ENCODE results near the gene HECTD2.
"Not testable (repeated sequence)": the region's sequence is repeated elsewhere in the genome, so short reads cannot be mapped to it uniquely, and the experiment has no call there.

HECTD2 gene

GRCh38 chr10:91557651-91558111, 147.5 kb downstream of the HECTD2 start:
- Histone ChIP-seq H3K27me3 (ENCODE audit: insufficient read depth, low read length) (peaks cover 2% of the 10 kb centered on the region), H3K4me1 (ENCODE audit: insufficient read depth, low read length) (no peaks in the 10 kb centered on the region), H3K9me3 (ENCODE audit: low read length) (peaks cover 6% of the 10 kb centered on the region), H3K4me3 (ENCODE audit: low read length) (no peak overlapping the region), H3K36me3 (ENCODE audit: insufficient read depth, low read length) (no peaks in the 10 kb centered on the region), H2AFZ (ENCODE audit: low read depth, low read length) (no peak overlapping the region)

- H3K9me3 ChIP-seq (ENCODE audit: low read length): peaks cover 6% of the 10 kb centered on the region
- H3K4me1 ChIP-seq (ENCODE audit: insufficient read depth, low read length): no peaks in the 10 kb centered on the region
- no peak overlapping the region for H2AFZ ChIP-seq (ENCODE audit: low read depth, low read length)
- H3K27me3 ChIP-seq (ENCODE audit: insufficient read depth, low read length): peaks cover 2% of the 10 kb centered on the region
- no peak overlapping the region for H3K4me3 ChIP-seq (ENCODE audit: low read length)
- H3K36me3 ChIP-seq (ENCODE audit: insufficient read depth, low read length): no peaks in the 10 kb centered on the region
These were observed 148.3 kb downstream of the HECTD2 start for GRCh38 chr10:91558473-91558872.

- Histone ChIP-seq H3K4me1 (ENCODE audit: insufficient read depth, low read length) (no peaks in the 10 kb centered on the region), H3K9me3 (ENCODE audit: low read length) (peaks cover 6% of the 10 kb centered on the region), H3K27me3 (ENCODE audit: insufficient read depth, low read length) (peaks cover 2% of the 10 kb centered on the region), H3K36me3 (ENCODE audit: insufficient read depth, low read length) (no peaks in the 10 kb centered on the region), H2AFZ (ENCODE audit: low read depth, low read length) (no peak overlapping the region), H3K4me3 (ENCODE audit: low read length) (no peak overlapping the region)
These were observed 149.0 kb downstream of the HECTD2 start for GRCh38 chr10:91559169-91559568.

GRCh38 chr10:91559750-91560149, 149.6 kb downstream of the HECTD2 start:
- peaks cover 2% of the 10 kb centered on the region for H3K27me3 ChIP-seq (ENCODE audit: insufficient read depth, low read length)
- H3K4me3 ChIP-seq (ENCODE audit: low read length): no peak overlapping the region
- peaks cover 6% of the 10 kb centered on the region for H3K9me3 ChIP-seq (ENCODE audit: low read length)
- no peaks in the 10 kb centered on the region for H3K36me3 ChIP-seq (ENCODE audit: insufficient read depth, low read length)
- no peaks in the 10 kb centered on the region for H3K4me1 ChIP-seq (ENCODE audit: insufficient read depth, low read length)
- H2AFZ ChIP-seq (ENCODE audit: low read depth, low read length): no peak overlapping the region

GRCh38 chr10:91560827-91561226, 150.7 kb downstream of the HECTD2 start:
- not testable (repeated sequence) for H3K4me1 ChIP-seq (ENCODE audit: insufficient read depth, low read length); H2AFZ ChIP-seq (ENCODE audit: low read depth, low read length); H3K9me3 ChIP-seq (ENCODE audit: low read length); H3K4me3 ChIP-seq (ENCODE audit: low read length); H3K27me3 ChIP-seq (ENCODE audit: insufficient read depth, low read length); H3K36me3 ChIP-seq (ENCODE audit: insufficient read depth, low read length)

GRCh38 chr10:91562839-91563581, 152.9 kb downstream of the HECTD2 start:
- H3K36me3 ChIP-seq (ENCODE audit: insufficient read depth, low read length): no peaks in the 10 kb centered on the region
- peaks cover 5% of the 10 kb centered on the region for H3K27me3 ChIP-seq (ENCODE audit: insufficient read depth, low read length)
- no peak overlapping the region for H3K4me3 ChIP-seq (ENCODE audit: low read length)
- H3K4me1 ChIP-seq (ENCODE audit: insufficient read depth, low read length): no peaks in the 10 kb centered on the region
- H2AFZ ChIP-seq (ENCODE audit: low read depth, low read length): no peak overlapping the region
- peaks cover 6% of the 10 kb centered on the region for H3K9me3 ChIP-seq (ENCODE audit: low read length)

GRCh38 chr10:91564026-91564425, 153.9 kb downstream of the HECTD2 start:
- Histone ChIP-seq H3K9me3 (ENCODE audit: low read length) (peaks cover 6% of the 10 kb centered on the region), H3K4me1 (ENCODE audit: insufficient read depth, low read length) (peaks cover 2% of the 10 kb centered on the region), H2AFZ (ENCODE audit: low read depth, low read length) (no peak overlapping the region), H3K27me3 (ENCODE audit: insufficient read depth, low read length) (peaks cover 5% of the 10 kb centered on the region), H3K4me3 (ENCODE audit: low read length) (no peak overlapping the region), H3K36me3 (ENCODE audit: insufficient read depth, low read length) (no peaks in the 10 kb centered on the region)
